HUDEP-2 (cell line): Measurements from ENCODE around the gene NUDT5.
A peak's percentile ranks its signal among the peaks of the same experiment; 100 is the strongest.

ENCODE experiments used
- DNase-seq, 76 experiments: peaks; one replicate each; lab custom pipeline; 2025; ENCODE audit not compliant: unreplicated experiment in 76 of 76; lab: John Stamatoyannopoulos, UW

NUDT5 gene

DNA sequence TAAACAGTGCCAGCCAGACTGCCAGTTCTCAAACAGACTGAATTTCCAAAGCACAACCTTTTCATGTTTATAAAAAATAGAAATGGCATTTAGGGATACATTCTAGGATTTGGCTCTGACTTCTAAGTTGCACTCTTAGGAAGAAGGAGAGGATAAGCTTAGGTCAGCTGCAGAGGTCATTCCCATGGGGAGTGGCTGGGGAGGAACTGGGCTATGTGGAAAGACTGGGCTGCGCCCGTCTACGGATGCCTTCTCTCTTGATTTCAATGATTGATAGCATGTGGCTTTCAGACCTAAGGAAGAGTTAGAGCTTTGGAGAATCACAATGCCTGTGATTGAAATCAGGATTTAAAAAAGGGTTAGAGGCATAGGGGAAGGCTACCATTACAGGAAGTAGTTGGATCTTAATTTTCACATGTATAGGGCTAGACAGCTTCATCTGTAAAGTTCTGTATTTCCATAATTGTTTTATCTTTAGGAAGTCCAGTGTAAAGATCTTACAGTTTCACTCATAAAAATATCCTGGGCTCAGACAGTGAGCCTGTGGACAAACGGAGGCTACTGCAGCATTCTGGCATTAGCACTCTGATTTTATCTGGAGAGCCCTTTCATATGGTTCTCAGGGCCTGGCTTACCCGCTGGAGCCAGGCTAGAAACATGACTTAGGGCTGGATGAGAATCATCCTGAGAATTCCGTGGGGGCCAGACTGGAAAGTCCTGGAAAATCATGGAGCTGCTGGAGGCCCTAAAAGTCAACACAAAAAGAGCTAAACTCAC is 29.5 kb downstream of the NUDT5 start:
- no peak for DNase-seq

DNA sequence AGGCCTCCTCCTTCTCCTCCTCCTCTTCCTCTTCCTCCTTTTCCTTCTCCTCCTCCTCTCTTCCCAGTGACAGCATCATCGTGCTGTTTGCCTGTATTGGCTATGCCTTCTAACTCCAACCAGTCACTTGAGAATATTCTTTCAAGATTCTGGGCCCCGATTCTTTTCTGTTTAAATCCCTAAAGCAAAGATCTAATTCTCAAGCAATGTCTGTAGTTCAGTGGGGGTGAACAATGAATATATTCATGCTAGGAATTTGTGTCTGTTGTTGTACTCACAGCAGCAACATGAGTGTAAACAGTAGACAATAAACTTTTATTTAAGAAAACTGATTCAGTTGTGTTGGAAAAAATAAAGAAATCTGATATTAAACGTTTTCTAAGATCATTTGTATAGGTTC is 30.7 kb downstream of the NUDT5 start:
- DNase-seq: no peak

- DNase-seq: no peak
Observed at GRCh38 chr10:12164085-12164484, 31.6 kb downstream of the NUDT5 start.

DNA sequence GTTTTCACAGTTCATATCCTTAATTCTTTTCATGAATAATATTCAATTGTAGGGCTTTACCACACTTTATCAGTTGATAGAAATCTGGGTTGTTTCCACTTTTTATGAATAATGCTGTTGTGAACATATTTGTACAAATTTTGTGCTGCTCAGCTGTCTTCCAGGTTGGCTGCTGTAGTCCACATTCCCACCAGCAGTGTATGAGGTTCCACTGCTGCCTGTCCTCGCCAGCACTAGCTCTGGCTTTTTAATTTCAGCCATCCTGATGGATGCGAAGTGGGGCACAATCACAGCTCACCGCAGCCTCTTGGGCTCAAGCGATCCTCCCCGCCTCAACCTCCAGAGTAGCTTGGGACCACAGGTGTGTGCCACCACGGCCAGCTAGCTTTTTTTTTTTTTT is 32.8 kb downstream of the NUDT5 start:
- no peak for DNase-seq

GRCh38 chr10:12160664-12161063 is 35.0 kb downstream of the NUDT5 start:
- DNase-seq: no peak

DNA sequence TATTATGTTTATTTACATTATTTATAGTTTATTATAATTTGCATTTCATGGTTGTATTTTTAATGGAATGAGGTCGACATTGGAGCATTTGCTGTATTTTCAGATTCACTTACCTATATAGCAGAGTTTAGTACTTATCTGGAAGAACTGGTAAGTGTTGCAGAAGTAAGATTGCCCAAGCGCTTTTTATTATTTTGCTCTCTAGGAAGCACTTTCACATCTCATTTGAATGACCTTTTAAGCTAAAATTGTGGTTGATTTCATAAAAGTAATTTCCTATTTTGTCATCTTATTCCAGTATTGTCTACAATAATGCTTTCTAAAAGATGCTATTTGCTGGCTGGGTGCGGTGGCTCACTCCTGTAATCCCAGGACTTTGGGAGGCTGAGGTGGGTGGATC is 37.6 kb downstream of the NUDT5 start:
- DNase-seq: no peak

- no peak for DNase-seq
Observed at GRCh38 chr10:12156367-12157123, 39.1 kb downstream of the NUDT5 start.

GRCh38 chr10:12154516-12154915 is 41.2 kb downstream of the NUDT5 start:
- no peak for DNase-seq

- DNase-seq: no peak
Observed at GRCh38 chr10:12150163-12150562, 45.5 kb downstream of the NUDT5 start.

DNA sequence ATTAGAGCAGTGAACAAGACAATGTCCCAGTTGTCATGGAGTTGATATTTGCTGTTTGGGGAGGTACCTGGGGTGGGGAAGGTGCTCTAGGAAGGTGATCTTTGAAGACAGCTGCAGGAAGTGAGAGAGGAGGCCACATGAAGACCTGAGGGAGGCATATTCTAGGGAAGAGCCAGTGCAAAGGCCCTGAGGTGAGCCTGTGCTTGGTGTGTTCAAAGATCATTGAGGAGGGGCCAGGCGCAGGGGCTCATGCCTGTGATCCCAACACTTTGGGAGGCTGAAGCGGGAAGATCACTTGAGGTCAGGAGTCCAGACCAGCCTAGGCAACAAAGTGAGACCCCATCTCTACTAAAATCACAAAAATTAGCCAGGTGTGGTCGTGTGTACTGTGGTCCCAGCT is 51.2 kb downstream of the NUDT5 start:
- DNase-seq: no peak

- DNase-seq: no peak
Observed at GRCh38 chr10:12140038-12140437, 55.7 kb downstream of the NUDT5 start.

GRCh38 chr10:12135631-12136030 is 60.1 kb downstream of the NUDT5 start:
- no peak for DNase-seq

- peak in 62 of 76 experiments; percentile 4 to 73 (median 28) for DNase-seq
Observed at GRCh38 chr10:12130237-12130872, 65.3 kb downstream of the NUDT5 start.

DNA sequence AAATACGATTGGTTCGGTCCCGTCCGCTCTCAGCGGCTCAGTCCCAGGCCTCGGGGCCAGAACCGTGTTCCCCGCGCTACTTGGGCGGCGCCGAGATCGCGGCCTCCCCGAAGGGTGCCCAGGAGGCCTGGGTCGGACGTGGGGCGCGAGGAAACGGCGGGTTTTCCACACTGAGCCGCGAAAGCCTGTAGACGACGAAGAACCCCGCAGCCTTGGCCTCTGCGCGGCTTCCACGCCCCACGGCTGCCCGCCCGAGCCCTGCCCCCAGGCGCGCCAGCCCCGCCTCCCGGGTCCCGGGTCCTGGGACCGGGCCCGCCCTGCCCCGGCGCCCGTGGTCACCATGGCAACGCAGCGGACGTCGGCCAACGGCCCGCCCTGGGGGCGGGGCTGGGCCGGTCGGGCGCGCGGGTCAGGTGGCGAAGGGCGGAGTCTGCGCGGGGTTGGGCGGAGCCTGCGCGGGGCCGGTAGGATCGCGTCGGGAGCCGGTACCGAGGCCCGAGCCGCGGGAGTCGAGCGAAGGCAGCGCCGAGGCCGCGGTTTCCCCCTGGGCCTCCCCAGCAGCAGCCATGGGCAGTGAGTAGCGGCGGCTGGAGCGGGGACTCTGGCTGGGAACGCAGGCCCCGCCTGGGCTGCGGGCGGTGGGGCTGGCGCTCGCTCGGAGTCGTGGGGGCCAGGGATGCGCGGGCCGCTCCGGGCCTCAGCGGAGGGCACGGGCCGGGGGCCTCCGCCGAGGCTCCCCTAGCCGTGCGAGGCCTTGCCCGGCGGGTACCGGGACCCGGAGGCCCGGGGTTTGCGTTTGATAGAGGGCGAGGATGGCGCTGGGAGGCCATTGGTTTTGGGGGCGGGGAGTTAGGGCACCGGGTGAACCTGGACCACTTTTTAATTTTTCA is 66.2 kb downstream of the NUDT5 start, which contains the start of gene SEC61A2:
Gene SEC61A2, plus strand, starts transcription at position 456 of the 890 bp plus-strand sequence. Its CDS starts 111 bp downstream, at position 567.
- peak in 75 of 76 experiments; percentile 12 to 97 (median 90) for DNase-seq

- DNase-seq: no peak
Observed at GRCh38 chr10:12121673-12122072, 74.0 kb downstream of the NUDT5 start.
